A549 (cell line): ENCODE measurements around the gene IRF9. TPM values are rescaled to one million over a fixed set of nuclear protein-coding genes. Genes with fewer than 3 reads are reported as not detected.

ENCODE experiments used
- ATAC-seq, 2 experiments: fragments of 200-7000 bp in 1 of 2; fragments of >200 bp in 1 of 2; cut with Nextera tagmentation in 1 of 2; cut with Tn5 transposase in 1 of 2; 3 replicates each; pipeline versions ENCODE4 v1.8.0 to v1.9.1; 2018 to 2020; ENCODE audit warnings: mild to moderate bottlenecking in 1 of 2, moderate library complexity in 1 of 2
- CTCF ChIA-PET: fragments of 300-600 bp; sonication (Branson Sonifier 250); formaldehyde crosslinking; extraction: SDS; loops from one replicate; lab custom pipeline; 2021; ENCODE audit warnings: antibody characterized with exemption, inconsistent platforms; lab: Yijun Ruan, JAX
- POLR2A ChIA-PET: fragments of 350-600 bp; formaldehyde crosslinking; extraction: SDS; loops from one replicate; lab custom pipeline; 2021; ENCODE audit warnings: antibody characterized with exemption, inconsistent platforms; lab: Yijun Ruan, JAX
- DNase-seq, 2 experiments: peaks; one replicate each; pipeline versions ENCODE4 v3.0.0 to v3.0.0-alpha.2; 2011 to 2016; ENCODE audit warnings: low read depth in 1 of 2, low spot score in 1 of 2
- FAIRE-seq: peaks from 2 replicates; lab custom pipeline; 2011; peaks lifted over from hg19 to GRCh38; lab: Jason Lieb, UNC
- H3K27ac ChIP-seq, 2 experiments: fragments of >200 bp; sonication (Bioruptor Twin); formaldehyde crosslinking; 3 replicates each; pipeline ENCODE4 v1.5.1; 2016 to 2017
- H3K4me1 ChIP-seq: fragments of >200 bp; sonication (Bioruptor Twin); formaldehyde crosslinking; 3 replicates; pipeline ENCODE4 v1.6.1; 2016
- H3K4me2 ChIP-seq: fragments of >200 bp; sonication (Bioruptor Twin); formaldehyde crosslinking; 3 replicates; pipeline ENCODE4 v1.6.1; 2016
- H3K4me3 ChIP-seq: fragments of >200 bp; sonication (Bioruptor Twin); formaldehyde crosslinking; 3 replicates; pipeline ENCODE4 v1.5.1; 2016
- H3K9me3 ChIP-seq: fragments of >200 bp; sonication (Bioruptor Twin); formaldehyde crosslinking; 3 replicates; pipeline ENCODE4 v1.6.1; 2016
- CBX8 ChIP-seq: fragments of 200-600 bp; sonication (generic); IDR thresholded peaks from 2 replicates; pipeline ENCODE4 v1.6.1; 2016
- CEBPB ChIP-seq, 2 experiments: fragments of >200 bp in 1 of 2; sonication (Bioruptor Twin) in 1 of 2; formaldehyde crosslinking in 1 of 2; IDR thresholded peaks; 2 replicates each; pipeline ENCODE4 v1.6.1; 2012 to 2016
- EHMT2 ChIP-seq: fragments of 200-600 bp; sonication (generic); IDR thresholded peaks from 2 replicates; pipeline ENCODE4 v1.6.1; 2016; ENCODE audit warnings: antibody characterized with exemption, low read depth, mild to moderate bottlenecking, moderate library complexity
- ESRRA ChIP-seq: fragments of 150-350 bp; IDR thresholded peaks from 2 replicates; pipeline ENCODE4 v1.6.1; 2014; ENCODE audit warnings: mild to moderate bottlenecking, low read length, borderline replicate concordance
- FOSL2 ChIP-seq, 2 experiments: fragments of 450-650 bp in 1 of 2; fragments of >200 bp in 1 of 2; sonication (Bioruptor Twin) in 1 of 2; formaldehyde crosslinking; IDR thresholded peaks; 2 replicates each; pipeline versions ENCODE4 v1.5.0 to v1.6.1; 2016 to 2020; ENCODE audit warnings: mild to moderate bottlenecking in 1 of 2, moderate library complexity in 1 of 2
- HOXB5 ChIP-seq: fragments of 250-450 bp; sonication (Bioruptor Pico); IDR thresholded peaks from 2 replicates; pipeline ENCODE4 v1.5.0; 2020; ENCODE audit warnings: mild to moderate bottlenecking, moderate library complexity
- KDM1A ChIP-seq: fragments of 200-600 bp; sonication (generic); IDR thresholded peaks from 2 replicates; pipeline ENCODE4 v1.6.1; 2016; ENCODE audit warnings: low read depth, mild to moderate bottlenecking
- MAFK ChIP-seq: fragments of 450-650 bp; IDR thresholded peaks from 2 replicates; pipeline ENCODE4 v1.6.1; 2014; ENCODE audit not compliant: partially characterized antibody
- NPAS2 ChIP-seq: fragments of 250-450 bp; sonication (Bioruptor Pico); IDR thresholded peaks from 2 replicates; pipeline ENCODE4 v1.8.0; 2022; ENCODE audit warnings: mild to moderate bottlenecking, moderate library complexity, borderline replicate concordance
- NR3C1 ChIP-seq: fragments of >200 bp; sonication (Bioruptor Twin); formaldehyde crosslinking; IDR thresholded peaks from 3 replicates; pipeline ENCODE4 v1.6.1; 2017
- POLR2AphosphoS2 ChIP-seq: conservative IDR thresholded peaks from 2 replicates; pipeline ENCODE4 v1.6.1; 2012; ENCODE audit warnings: low read length, improper control_type of control experiment, inconsistent platforms
- RCOR1 ChIP-seq: fragments of 150-350 bp; IDR thresholded peaks from 2 replicates; pipeline ENCODE4 v1.6.1; 2014; ENCODE audit warnings: antibody characterized with exemption, low read length, low read depth
- RFX5 ChIP-seq: fragments of 450-650 bp; IDR thresholded peaks from 2 replicates; pipeline ENCODE4 v1.7.1; 2014; ENCODE audit warnings: antibody characterized with exemption, mild to moderate bottlenecking, moderate library complexity
- RNF2 ChIP-seq: fragments of 200-600 bp; sonication (generic); IDR thresholded peaks from 2 replicates; pipeline ENCODE4 v1.6.1; 2016; ENCODE audit warnings: low read depth, mild to moderate bottlenecking, antibody characterized with exemption, moderate library complexity, borderline replicate concordance
- ZNF302 ChIP-seq: fragments of 250-450 bp; sonication (Bioruptor Pico); IDR thresholded peaks from 2 replicates; pipeline ENCODE4 v1.9.0; 2021; ENCODE audit warnings: inconsistent platforms, mild to moderate bottlenecking, moderate library complexity
- WGBS: methylation state at CpG from one replicate; pipeline ENCODE4 v1.1.6; 2017; ENCODE audit errors: missing lambda C conversion rate; 5-methylcytosine and 5-hydroxymethylcytosine counted together
- polyA plus RNA-seq, 4 experiments: library from polyadenylated mRNA; depleted of rRNA in 3 of 4; stranded (reverse); fragments of >200 nt; fragmentation: RNase III in 1 of 4; extraction: RNeasy Plus Mini Kit Qiagen cat#74134 plus additional on column Dnase treatment in 1 of 4; gene quantifications; 2 replicates in 3 of 4; 3 replicates in 1 of 4; pipeline ENCODE4 v1.2.3, GENCODE V29; 2011 to 2017
- TF ChIP-seq, protein P1 (sequence below): fragments of >200 bp; sonication (Bioruptor Twin); formaldehyde crosslinking; IDR thresholded peaks from 3 replicates; pipeline ENCODE4 v1.5.1; 2016
- TF ChIP-seq, protein P2 (sequence below): IDR thresholded peaks from 2 replicates; pipeline ENCODE4 v1.6.1; 2012; ENCODE audit warnings: low read depth, borderline replicate concordance
- TF ChIP-seq, protein P3 (sequence below): fragments of 200-600 bp; sonication (generic); IDR thresholded peaks from 2 replicates; pipeline ENCODE4 v1.6.1; 2016; ENCODE audit warnings: antibody characterized with exemption, mild to moderate bottlenecking, moderate library complexity
- TF ChIP-seq, protein P4 (sequence below): fragments of 250-450 bp; sonication (Bioruptor Pico); IDR thresholded peaks from 2 replicates; pipeline ENCODE4 v1.5.0; 2021; ENCODE audit warnings: mild to moderate bottlenecking, moderate library complexity, borderline replicate concordance
- TF ChIP-seq, protein P5 (sequence below): IDR thresholded peaks from 2 replicates; pipeline ENCODE4 v1.6.1; 2012
- TF ChIP-seq, protein P6 (sequence below): fragments of >200 bp; sonication (Bioruptor Twin); formaldehyde crosslinking; IDR thresholded peaks from 3 replicates; pipeline ENCODE4 v1.6.1; 2016
- TF ChIP-seq, protein P7 (sequence below): fragments of >200 bp; sonication (Bioruptor Twin); formaldehyde crosslinking; IDR thresholded peaks from 2 replicates; pipeline ENCODE4 v1.6.1; 2016

IRF9 gene
- polyA plus RNA-seq, 2 of the 4 experiments (the other 2 are of a cell fraction), result 19.0 to 23.1 TPM

DNA sequence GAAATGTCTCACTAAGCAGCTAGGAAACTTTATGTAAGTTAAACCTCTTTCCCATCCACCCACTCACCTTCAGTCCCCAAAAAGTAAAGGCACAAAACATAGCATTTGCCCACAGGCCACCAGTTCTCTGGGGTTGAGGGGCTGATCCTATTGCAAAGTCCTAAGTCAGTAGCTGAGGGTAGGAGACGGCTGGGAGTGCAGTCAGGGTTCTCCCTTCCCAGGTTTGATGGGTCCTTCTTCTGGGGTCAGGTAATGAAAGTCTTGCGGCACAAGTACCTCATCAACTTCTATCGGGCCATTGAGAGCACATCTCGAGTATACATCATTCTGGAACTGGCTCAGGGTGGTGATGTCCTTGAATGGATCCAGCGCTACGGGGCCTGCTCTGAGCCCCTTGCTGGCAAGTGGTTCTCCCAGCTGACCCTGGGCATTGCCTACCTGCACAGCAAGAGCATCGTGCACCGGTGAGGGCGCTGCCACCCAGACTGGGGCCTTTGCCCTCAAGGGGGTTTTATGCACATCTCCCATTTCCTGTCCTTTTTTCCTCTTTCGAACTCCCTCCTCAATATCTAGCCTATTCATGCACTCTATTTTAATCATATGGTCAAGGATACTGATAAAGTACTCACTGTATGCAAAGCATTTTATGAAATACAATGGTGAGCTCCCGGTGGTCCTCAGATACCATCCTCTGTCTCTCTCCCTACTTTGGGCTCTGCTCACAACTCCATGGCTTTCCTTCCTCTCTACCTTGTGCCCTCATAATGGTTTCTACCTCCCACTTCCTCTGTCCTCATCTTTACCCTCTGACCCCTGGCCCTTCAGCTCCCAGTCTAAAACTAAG, 45.4 kb downstream of the IRF9 start:
- TF ChIP-seq, protein P1, sequence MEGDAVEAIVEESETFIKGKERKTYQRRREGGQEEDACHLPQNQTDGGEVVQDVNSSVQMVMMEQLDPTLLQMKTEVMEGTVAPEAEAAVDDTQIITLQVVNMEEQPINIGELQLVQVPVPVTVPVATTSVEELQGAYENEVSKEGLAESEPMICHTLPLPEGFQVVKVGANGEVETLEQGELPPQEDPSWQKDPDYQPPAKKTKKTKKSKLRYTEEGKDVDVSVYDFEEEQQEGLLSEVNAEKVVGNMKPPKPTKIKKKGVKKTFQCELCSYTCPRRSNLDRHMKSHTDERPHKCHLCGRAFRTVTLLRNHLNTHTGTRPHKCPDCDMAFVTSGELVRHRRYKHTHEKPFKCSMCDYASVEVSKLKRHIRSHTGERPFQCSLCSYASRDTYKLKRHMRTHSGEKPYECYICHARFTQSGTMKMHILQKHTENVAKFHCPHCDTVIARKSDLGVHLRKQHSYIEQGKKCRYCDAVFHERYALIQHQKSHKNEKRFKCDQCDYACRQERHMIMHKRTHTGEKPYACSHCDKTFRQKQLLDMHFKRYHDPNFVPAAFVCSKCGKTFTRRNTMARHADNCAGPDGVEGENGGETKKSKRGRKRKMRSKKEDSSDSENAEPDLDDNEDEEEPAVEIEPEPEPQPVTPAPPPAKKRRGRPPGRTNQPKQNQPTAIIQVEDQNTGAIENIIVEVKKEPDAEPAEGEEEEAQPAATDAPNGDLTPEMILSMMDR, result no peak
- TF ChIP-seq, protein P2, sequence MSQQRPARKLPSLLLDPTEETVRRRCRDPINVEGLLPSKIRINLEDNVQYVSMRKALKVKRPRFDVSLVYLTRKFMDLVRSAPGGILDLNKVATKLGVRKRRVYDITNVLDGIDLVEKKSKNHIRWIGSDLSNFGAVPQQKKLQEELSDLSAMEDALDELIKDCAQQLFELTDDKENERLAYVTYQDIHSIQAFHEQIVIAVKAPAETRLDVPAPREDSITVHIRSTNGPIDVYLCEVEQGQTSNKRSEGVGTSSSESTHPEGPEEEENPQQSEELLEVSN, result no peak
- TF ChIP-seq CBX8, result no peak
- no peak for TF ChIP-seq ZNF302 (CRISPR knock-in tag)
- TF ChIP-seq EHMT2, result no peak
- no peak for TF ChIP-seq RNF2
- TF ChIP-seq HOXB5 (CRISPR knock-in tag), result no peak
- TF ChIP-seq FOSL2 (IDR thresholded peaks at IDR 0.05), result no peak
- TF ChIP-seq FOSL2 (CRISPR knock-in tag; IDR thresholded peaks at IDR 0.05), result no peak
- TF ChIP-seq POLR2AphosphoS2, result no peak
- TF ChIP-seq, protein P3, sequence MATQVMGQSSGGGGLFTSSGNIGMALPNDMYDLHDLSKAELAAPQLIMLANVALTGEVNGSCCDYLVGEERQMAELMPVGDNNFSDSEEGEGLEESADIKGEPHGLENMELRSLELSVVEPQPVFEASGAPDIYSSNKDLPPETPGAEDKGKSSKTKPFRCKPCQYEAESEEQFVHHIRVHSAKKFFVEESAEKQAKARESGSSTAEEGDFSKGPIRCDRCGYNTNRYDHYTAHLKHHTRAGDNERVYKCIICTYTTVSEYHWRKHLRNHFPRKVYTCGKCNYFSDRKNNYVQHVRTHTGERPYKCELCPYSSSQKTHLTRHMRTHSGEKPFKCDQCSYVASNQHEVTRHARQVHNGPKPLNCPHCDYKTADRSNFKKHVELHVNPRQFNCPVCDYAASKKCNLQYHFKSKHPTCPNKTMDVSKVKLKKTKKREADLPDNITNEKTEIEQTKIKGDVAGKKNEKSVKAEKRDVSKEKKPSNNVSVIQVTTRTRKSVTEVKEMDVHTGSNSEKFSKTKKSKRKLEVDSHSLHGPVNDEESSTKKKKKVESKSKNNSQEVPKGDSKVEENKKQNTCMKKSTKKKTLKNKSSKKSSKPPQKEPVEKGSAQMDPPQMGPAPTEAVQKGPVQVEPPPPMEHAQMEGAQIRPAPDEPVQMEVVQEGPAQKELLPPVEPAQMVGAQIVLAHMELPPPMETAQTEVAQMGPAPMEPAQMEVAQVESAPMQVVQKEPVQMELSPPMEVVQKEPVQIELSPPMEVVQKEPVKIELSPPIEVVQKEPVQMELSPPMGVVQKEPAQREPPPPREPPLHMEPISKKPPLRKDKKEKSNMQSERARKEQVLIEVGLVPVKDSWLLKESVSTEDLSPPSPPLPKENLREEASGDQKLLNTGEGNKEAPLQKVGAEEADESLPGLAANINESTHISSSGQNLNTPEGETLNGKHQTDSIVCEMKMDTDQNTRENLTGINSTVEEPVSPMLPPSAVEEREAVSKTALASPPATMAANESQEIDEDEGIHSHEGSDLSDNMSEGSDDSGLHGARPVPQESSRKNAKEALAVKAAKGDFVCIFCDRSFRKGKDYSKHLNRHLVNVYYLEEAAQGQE, result no peak
- Histone ChIP-seq H3K4me1 (no peaks in the 10 kb centered on the region), H3K9me3 (0 out of 3 replicates have a peak, but pooled peaks cover 3% of the 10 kb centered on the region), H3K27ac (no peak overlapping the region), H3K4me3 (no peak overlapping the region), H3K4me2 (no peak overlapping the region)
- ChIA-PET CTCF (interaction anchor here (0.7 to 2.4 kb wide), 7 partner anchors 9 to 225 kb away, joined by 3 to 7 read pairs (median 5); partner anchors contain the start of genes TINF2 and TM9SF1), POLR2A (interaction anchor here (4.0 kb wide), 1 partner anchor 11 kb away, joined by 16 read pairs; the partner anchor contains the start of gene TM9SF1)
- FAIRE-seq, result no peak
- no peak for DNase-seq
- ATAC-seq, result no peak
- 96% methylated on average over 11 of the region's 11 CpGs for WGBS

DNA sequence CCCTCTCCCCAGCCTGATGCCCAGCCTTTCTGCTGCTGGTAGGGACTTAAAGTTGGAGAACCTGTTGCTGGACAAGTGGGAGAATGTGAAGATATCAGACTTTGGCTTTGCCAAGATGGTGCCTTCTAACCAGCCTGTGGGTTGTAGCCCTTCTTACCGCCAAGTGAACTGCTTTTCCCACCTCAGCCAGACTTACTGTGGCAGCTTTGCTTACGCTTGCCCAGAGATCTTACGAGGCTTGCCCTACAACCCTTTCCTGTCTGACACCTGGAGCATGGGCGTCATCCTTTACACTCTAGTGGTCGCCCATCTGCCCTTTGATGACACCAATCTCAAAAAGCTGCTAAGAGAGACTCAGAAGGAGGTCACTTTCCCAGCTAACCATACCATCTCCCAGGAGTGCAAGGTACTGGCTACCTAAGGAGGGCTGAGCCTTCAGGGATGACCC, 46.1 kb downstream of the IRF9 start:
- 92% methylated on average over 5 of the region's 5 CpGs for WGBS
- H3K4me2 ChIP-seq, result no peak overlapping the region
- H3K9me3 ChIP-seq, result no peaks in the 10 kb centered on the region
- POLR2A ChIA-PET, result interaction anchor here (4.0 kb wide), 1 partner anchor 12 kb away, joined by 16 read pairs; the partner anchor contains the start of gene TM9SF1
- H3K4me1 ChIP-seq, result peaks cover 3% of the 10 kb centered on the region; the same call in 1 of the 3 replicates
- H3K4me3 ChIP-seq, result no peak overlapping the region
- CTCF ChIA-PET, result interaction anchor here (0.7 to 2.4 kb wide), 4 partner anchors 11 to 98 kb away, joined by 3 to 7 read pairs (median 6); partner anchors contain the start of genes TINF2 and TM9SF1
- no peak for ATAC-seq
- H3K27ac ChIP-seq, result no peak overlapping the region
- DNase-seq, result no peak
- no peak for FAIRE-seq
- TF ChIP-seq KDM1A, result no peak
- no peak for TF ChIP-seq RFX5
- no peak for TF ChIP-seq NPAS2 (CRISPR knock-in tag)
- TF ChIP-seq CEBPB (IDR thresholded peaks at IDR 0.05), result no peak
- TF ChIP-seq RCOR1, result no peak
- TF ChIP-seq POLR2AphosphoS2, result no peak
- TF ChIP-seq, protein P4, sequence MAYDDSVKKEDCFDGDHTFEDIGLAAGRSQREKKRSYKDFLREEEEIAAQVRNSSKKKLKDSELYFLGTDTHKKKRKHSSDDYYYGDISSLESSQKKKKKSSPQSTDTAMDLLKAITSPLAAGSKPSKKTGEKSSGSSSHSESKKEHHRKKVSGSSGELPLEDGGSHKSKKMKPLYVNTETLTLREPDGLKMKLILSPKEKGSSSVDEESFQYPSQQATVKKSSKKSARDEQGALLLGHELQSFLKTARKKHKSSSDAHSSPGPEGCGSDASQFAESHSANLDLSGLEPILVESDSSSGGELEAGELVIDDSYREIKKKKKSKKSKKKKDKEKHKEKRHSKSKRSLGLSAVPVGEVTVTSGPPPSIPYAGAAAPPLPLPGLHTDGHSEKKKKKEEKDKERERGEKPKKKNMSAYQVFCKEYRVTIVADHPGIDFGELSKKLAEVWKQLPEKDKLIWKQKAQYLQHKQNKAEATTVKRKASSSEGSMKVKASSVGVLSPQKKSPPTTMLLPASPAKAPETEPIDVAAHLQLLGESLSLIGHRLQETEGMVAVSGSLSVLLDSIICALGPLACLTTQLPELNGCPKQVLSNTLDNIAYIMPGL (CRISPR knock-in tag), result no peak
- TF ChIP-seq EHMT2, result no peak
- TF ChIP-seq, protein P5, sequence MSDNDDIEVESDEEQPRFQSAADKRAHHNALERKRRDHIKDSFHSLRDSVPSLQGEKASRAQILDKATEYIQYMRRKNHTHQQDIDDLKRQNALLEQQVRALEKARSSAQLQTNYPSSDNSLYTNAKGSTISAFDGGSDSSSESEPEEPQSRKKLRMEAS, result no peak
- no peak for TF ChIP-seq NR3C1
- TF ChIP-seq MAFK, result no peak
- no peak for TF ChIP-seq ESRRA
- TF ChIP-seq, protein P6, sequence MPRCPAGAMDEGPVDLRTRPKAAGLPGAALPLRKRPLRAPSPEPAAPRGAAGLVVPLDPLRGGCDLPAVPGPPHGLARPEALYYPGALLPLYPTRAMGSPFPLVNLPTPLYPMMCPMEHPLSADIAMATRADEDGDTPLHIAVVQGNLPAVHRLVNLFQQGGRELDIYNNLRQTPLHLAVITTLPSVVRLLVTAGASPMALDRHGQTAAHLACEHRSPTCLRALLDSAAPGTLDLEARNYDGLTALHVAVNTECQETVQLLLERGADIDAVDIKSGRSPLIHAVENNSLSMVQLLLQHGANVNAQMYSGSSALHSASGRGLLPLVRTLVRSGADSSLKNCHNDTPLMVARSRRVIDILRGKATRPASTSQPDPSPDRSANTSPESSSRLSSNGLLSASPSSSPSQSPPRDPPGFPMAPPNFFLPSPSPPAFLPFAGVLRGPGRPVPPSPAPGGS, result no peak
- TF ChIP-seq, protein P7, sequence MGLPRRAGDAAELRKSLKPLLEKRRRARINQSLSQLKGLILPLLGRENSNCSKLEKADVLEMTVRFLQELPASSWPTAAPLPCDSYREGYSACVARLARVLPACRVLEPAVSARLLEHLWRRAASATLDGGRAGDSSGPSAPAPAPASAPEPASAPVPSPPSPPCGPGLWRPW, result no peak
